OCI-LY7 (cell line): Measurements from ENCODE around the gene MACROD2. TPM values are rescaled to one million over a fixed set of nuclear protein-coding genes. Genes with fewer than 3 reads are reported as not detected.

Source experiments
- BruUV-seq: library from RNA; stranded (reverse); fragments of 400-500 nt; replicated peaks from 2 replicates; lab custom pipeline; 2021; lab: Mats Ljungman, UMichigan
- CTCF ChIA-PET: fragments of 300-600 bp; sonication (Branson Sonifier 250); formaldehyde crosslinking; loops from one replicate; lab custom pipeline; 2022; ENCODE audit warnings: antibody characterized with exemption; ENCODE audit not compliant: unreplicated experiment; lab: Charles Lee
- POLR2A ChIA-PET: fragments of 300-600 bp; sonication (Branson Sonifier 250); formaldehyde crosslinking; loops from one replicate; lab custom pipeline; 2022; ENCODE audit warnings: antibody characterized with exemption; lab: Charles Lee
- DNase-seq: peaks from one replicate; pipeline ENCODE4 v3.0.0-alpha.2; 2015; ENCODE audit warnings: low spot score
- H2AFZ ChIP-seq: fragments of 200-600 bp; sonication (generic), shearing (Covaris generic); 2 replicates; pipeline ENCODE4 v1.6.1; 2014; ENCODE audit warnings: mild to moderate bottlenecking, antibody characterized with exemption, low read length, moderate library complexity
- H3K27ac ChIP-seq: fragments of 200-600 bp; sonication (generic); 2 replicates; pipeline ENCODE4 v1.5.1; 2014; ENCODE audit warnings: mixed run types, low read depth, mild to moderate bottlenecking, moderate library complexity, low read length, inconsistent platforms; ENCODE audit not compliant: poor library complexity, severe bottlenecking
- H3K36me3 ChIP-seq: fragments of 200-600 bp; sonication (generic); 2 replicates; pipeline ENCODE4 v1.6.1; 2014; ENCODE audit warnings: mild to moderate bottlenecking, antibody characterized with exemption, low read length, moderate library complexity, mixed read lengths; ENCODE audit not compliant: insufficient read depth
- H3K4me1 ChIP-seq: fragments of 200-600 bp; sonication (generic); 2 replicates; pipeline ENCODE4 v1.5.1; 2014; ENCODE audit warnings: mild to moderate bottlenecking, low read length; ENCODE audit not compliant: insufficient read depth, poor library complexity, severe bottlenecking
- H3K4me2 ChIP-seq: fragments of 200-600 bp; sonication (generic); 2 replicates; pipeline ENCODE4 v1.6.1; 2014; ENCODE audit warnings: mild to moderate bottlenecking, low read length
- H3K4me3 ChIP-seq: fragments of 200-600 bp; sonication (generic); 2 replicates; pipeline ENCODE4 v1.5.1; 2014; ENCODE audit warnings: mild to moderate bottlenecking, low read depth, low read length; ENCODE audit not compliant: poor library complexity, severe bottlenecking
- H3K79me2 ChIP-seq: fragments of 200-600 bp; sonication (generic); 2 replicates; pipeline ENCODE4 v1.6.1; 2016; ENCODE audit warnings: low read depth, mild to moderate bottlenecking, low read length, moderate library complexity, mixed read lengths; ENCODE audit not compliant: insufficient read depth
- H3K9me2 ChIP-seq: fragments of 200-600 bp; sonication (generic); 2 replicates; pipeline ENCODE4 v1.6.1; 2016; ENCODE audit warnings: mild to moderate bottlenecking, low read length, mixed read lengths; ENCODE audit not compliant: insufficient read depth
- H3K9me3 ChIP-seq: fragments of 200-600 bp; sonication (generic); 2 replicates; pipeline ENCODE4 v1.6.1; 2014; ENCODE audit warnings: mild to moderate bottlenecking, mixed run types, low read length, mixed read lengths
- H4K20me1 ChIP-seq: fragments of 200-600 bp; sonication (generic); 2 replicates; pipeline ENCODE4 v1.6.1; 2014; ENCODE audit warnings: mild to moderate bottlenecking, antibody characterized with exemption, low read length, moderate library complexity, mixed read lengths; ENCODE audit not compliant: insufficient read depth
- EZH2phosphoT487 ChIP-seq: fragments of 200-600 bp; sonication (generic); IDR thresholded peaks from 2 replicates; pipeline ENCODE4 v1.6.1; 2018; ENCODE audit warnings: low read depth, borderline replicate concordance, mild to moderate bottlenecking, mixed run types, antibody characterized with exemption, low read length, moderate library complexity, mixed read lengths
- intact Hi-C: fragments of 100-400 bp; cut with micrococcal nuclease; formaldehyde crosslinking; loops from one replicate; pipeline ENCODE4 v1.10.0; 2022; ENCODE audit not compliant: unreplicated experiment
- total RNA-seq, 2 experiments: library from RNA; depleted of rRNA in 1 of 2; stranded (reverse); fragments of >200 nt in 1 of 2; shearing (Covaris generic) in 1 of 2; gene quantifications; 2 replicates each; pipeline ENCODE4 v1.2.3, GENCODE V29; 2014 to 2022
- TF ChIP-seq, protein P1 (sequence below): fragments of 200-600 bp; sonication (generic); conservative IDR thresholded peaks from 2 replicates; pipeline ENCODE4 v1.5.1; 2014; ENCODE audit warnings: mild to moderate bottlenecking, antibody characterized with exemption, low read length, moderate library complexity, mixed read lengths

MACROD2 gene
- total RNA-seq, 2 experiments from 2014 or later: 0.09 to 4.5 TPM

DNA sequence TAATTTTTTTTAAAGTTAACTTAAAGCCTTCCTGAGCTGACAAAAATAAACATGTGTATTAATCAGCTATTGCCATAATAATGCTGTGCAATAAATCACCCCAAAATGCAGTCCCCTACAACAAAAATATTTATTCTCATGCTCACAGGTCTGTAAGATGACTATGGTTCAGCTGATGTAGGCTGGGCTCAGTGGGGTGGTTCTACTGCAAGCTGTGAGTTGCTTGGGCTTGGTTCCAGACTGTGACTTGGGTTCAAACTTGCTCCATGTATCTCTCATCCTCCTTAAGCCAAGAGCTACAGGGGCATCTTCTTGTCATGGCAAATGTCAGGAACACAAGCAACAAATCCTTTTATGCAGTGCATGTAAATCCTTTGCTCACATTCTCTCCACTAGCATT, 1933.6 kb downstream of the MACROD2 start:
- BruUV-seq: no TSS peak
- Histone ChIP-seq H3K9me3 (no peaks in the 10 kb centered on the region), H3K4me1 (no peaks in the 10 kb centered on the region), H3K27ac (no peak overlapping the region), H3K4me2 (no peak overlapping the region), H3K4me3 (no peak overlapping the region), H3K36me3 (no peaks in the 10 kb centered on the region), H3K79me2 (no peaks in the 10 kb centered on the region), H2AFZ (no peak overlapping the region), H3K9me2 (no peaks in the 10 kb centered on the region), H4K20me1 (no peaks in the 10 kb centered on the region)
- POLR2A ChIA-PET: interaction anchor here (0.5 to 2.3 kb wide), 5 partner anchors 25 to 881 kb away, joined by 3 to 12 read pairs (median 5); no protein-coding TSS in a partner anchor
- CTCF ChIA-PET: interaction anchor here (1.5 to 1.7 kb wide), 2 partner anchors 33 to 35 kb away, joined by 3 to 4 read pairs; no protein-coding TSS in a partner anchor
- intact Hi-C loops: no loop called here
- DNase-seq: no peak
- TF ChIP-seq, protein P1, sequence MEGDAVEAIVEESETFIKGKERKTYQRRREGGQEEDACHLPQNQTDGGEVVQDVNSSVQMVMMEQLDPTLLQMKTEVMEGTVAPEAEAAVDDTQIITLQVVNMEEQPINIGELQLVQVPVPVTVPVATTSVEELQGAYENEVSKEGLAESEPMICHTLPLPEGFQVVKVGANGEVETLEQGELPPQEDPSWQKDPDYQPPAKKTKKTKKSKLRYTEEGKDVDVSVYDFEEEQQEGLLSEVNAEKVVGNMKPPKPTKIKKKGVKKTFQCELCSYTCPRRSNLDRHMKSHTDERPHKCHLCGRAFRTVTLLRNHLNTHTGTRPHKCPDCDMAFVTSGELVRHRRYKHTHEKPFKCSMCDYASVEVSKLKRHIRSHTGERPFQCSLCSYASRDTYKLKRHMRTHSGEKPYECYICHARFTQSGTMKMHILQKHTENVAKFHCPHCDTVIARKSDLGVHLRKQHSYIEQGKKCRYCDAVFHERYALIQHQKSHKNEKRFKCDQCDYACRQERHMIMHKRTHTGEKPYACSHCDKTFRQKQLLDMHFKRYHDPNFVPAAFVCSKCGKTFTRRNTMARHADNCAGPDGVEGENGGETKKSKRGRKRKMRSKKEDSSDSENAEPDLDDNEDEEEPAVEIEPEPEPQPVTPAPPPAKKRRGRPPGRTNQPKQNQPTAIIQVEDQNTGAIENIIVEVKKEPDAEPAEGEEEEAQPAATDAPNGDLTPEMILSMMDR: no peak
- TF ChIP-seq EZH2phosphoT487: no peak

DNA sequence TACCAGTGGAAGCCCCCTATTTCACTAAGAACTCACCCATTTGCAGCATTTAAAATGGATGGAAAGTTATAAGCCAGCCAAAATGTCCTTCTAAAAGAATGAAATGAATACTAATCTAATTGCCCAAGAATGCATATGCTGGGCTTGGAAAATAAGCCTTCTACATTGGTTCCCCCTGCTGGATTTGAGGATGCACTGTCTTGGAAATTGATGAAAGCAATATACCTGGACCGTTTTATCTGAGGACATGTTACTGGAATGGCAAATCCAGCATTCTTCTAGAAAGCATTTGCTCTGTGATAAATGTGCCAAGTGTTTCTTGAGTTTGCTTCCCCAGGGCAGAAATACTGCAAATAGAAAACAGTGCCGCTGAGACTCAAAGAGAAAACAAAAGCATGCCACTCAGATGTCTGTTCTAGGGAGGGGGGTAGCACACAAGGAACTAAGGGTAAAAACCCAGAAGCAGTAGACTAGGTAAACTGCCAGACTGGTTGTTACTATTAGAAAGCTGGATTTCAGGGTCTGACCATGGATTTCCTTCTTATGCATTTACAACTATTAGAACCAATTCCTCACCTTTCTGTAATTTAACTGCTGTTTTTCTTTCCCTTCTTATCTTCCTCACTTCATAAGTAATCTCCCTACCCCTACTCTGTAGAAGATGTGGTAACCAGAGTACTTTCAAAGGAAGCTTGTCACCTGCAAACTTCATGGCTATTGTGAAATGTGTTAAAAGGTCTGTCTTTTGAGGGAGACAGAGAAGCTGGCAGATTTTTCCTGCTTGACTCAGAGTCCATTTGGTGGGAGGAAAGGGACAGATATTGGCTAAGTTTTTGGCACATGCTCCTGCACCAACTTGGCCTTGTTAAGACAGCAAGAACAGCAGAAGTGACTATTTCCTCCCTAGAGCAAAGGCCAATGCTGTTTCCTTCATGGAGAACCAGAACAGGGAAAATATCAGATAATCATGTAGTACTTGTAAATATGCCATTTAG, 1935.3 kb downstream of the MACROD2 start:
- H3K9me3 ChIP-seq: no peaks in the 10 kb centered on the region
- CTCF ChIA-PET: no interaction called here
- H3K9me2 ChIP-seq: no peaks in the 10 kb centered on the region
- no TSS peak for BruUV-seq
- no peaks in the 10 kb centered on the region for H3K4me1 ChIP-seq
- peak; percentile 36 for DNase-seq
- H2AFZ ChIP-seq: no peak overlapping the region
- intact Hi-C loops: no loop called here
- no peaks in the 10 kb centered on the region for H4K20me1 ChIP-seq
- H3K79me2 ChIP-seq: no peaks in the 10 kb centered on the region
- TF ChIP-seq, protein P1: peak; percentile 63
- no peak for TF ChIP-seq EZH2phosphoT487
- H3K36me3 ChIP-seq: no peaks in the 10 kb centered on the region
- no peak overlapping the region for H3K4me2 ChIP-seq
- H3K27ac ChIP-seq: no peak overlapping the region
- POLR2A ChIA-PET: interaction anchor here (0.5 to 1.0 kb wide), 4 partner anchors 9 to 1752 kb away, joined by 3 to 4 read pairs (median 3); no protein-coding TSS in a partner anchor
- H3K4me3 ChIP-seq: no peak overlapping the region
